Measurements from ENCODE around the gene RIOK3.
A peak's percentile ranks its signal among the peaks of the same experiment; 100 is the strongest.
"Not testable (repeated sequence)": the region's sequence is repeated elsewhere in the genome, so short reads cannot be mapped to it uniquely, and the experiment has no call there.

The RIOK3 gene

DNA sequence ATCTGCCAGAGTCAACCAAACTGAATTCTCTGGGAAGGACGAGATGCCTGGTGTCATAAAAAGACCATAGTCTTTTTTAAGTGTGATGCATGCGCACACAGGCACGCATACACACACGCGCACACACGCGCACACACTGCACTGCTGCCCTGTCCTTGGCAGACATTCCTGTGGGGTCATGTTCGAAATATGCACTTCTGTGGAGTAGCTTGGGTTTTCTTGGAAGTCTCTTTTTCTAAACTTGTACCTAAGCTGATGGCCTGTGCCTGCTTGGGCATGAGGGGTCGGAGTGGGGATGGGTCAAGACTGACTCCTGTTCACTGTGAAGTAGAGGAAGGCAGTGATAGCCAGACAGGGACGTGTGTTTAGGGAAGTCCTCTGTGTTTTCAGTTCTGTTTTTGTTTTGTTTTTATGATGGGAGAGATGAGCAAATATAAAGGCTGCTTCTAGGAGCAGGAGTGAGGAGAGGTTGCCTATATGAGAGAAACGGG is 46.2 kb downstream of the RIOK3 start:
- no peak for ATAC-seq

DNA sequence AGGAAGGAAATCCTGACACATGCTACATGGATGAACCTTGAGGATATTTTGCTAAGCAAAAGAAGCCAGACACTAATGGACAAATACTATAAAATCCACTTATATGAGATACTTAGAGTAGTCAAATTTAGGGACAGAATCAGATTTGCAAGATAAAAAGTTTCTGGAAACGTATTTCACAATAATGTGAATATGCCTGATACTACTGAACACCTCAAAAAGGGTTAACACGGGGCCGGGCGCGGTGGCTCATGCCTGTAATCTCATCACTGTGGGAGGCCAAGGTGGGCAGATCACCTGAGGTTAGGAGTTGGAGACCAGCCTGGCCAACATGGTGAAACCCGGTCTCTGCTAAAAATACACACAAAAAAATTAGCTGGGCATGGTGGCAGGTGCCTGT is 48.5 kb downstream of the RIOK3 start:
- no peak for ATAC-seq

DNA sequence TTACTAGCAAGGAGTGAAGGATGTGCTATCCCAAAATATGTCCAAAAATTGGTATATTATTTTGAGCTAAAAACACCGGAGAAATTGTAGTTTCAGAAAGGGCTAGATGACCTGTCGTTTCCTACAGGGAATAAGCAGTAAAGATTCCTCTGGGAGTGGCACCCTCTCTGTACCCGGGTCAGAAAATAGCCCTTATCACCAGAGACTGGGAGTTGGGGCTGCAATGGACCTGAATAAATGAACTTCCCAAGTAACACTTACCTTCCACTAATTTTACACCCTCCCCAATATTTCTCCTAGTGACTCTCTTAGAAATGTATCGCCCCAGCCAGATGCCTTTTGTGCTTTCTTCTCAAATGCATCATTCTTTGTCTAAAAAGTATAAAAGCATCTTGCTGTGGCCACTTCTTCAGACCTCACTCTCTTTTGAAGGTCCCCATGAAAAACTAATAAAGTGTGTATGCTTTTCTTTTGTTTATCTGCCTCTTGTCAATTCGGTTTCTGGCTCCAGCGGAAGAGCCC is 49.5 kb downstream of the RIOK3 start:
- no peak for ATAC-seq

DNA sequence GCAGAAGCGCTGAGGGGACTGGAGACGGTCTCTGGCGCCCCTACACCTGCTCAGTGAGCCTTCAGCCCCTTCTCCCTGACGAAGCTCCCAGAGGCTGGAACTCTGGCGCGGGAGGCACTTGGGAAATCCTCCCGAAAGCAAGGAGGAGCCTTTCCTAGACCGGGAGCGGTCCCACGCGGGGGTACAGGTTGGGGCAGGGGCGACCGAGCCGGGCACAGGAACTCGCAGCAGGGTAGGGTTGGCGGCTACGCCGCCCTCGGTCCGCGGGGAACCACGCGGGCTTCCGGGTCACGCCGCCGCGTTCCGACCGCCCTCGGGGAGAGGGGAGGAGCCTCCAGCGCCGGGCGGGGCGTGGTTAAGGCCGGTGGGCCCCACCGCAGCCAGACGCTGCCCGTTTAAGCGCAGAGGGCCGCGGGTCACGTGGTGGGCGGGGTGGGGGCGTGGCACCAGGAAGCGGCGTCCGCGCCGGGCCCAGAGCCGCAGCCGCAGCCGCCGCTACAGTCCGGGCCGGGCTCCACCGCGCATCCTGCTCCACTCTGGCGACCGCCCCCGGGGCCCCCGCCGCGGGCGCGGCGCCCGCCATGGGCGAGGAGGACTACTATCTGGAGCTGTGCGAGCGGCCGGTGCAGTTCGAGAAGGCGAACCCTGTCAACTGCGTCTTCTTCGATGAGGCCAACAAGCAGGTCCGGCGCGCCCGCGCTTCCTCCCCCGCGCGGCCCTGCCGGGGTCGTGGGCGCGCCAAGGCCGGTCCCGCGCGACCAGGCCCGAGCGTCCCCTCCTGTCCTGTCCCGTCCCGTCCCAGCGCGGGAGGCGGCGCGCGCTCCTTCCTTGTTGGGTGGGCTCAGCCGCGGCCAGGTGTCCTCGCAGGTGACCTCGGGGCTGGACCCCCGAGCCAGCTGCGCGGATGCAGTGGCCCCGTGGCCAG is 50.2 kb downstream of the RIOK3 start, which contains the start of gene RMC1:
Gene RMC1, plus strand, starts transcription at position 474 of the 925 bp plus-strand sequence. Its CDS starts 108 bp downstream, at position 582.
- ATAC-seq = peak; percentile 90 to 91

DNA sequence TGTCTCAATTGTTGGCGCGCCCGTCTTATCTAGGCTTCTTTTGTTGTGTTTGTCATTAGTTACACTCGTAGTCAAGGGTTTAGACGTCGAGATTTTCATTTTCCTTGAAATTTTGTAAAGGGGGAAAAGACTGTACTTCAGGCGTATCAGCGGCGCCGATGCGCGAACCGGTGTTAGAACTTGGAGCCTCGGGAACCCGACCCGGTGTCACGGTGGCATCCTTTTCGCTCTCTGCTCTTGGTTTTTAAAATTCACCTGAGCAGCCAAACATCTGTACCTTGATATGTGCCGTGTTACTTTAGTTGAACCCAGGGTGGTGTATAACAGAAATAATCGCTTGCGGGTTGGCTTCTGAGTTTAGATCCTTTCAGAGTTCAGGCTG is 50.9 kb downstream of the RIOK3 start:
- no peak for ATAC-seq

DNA sequence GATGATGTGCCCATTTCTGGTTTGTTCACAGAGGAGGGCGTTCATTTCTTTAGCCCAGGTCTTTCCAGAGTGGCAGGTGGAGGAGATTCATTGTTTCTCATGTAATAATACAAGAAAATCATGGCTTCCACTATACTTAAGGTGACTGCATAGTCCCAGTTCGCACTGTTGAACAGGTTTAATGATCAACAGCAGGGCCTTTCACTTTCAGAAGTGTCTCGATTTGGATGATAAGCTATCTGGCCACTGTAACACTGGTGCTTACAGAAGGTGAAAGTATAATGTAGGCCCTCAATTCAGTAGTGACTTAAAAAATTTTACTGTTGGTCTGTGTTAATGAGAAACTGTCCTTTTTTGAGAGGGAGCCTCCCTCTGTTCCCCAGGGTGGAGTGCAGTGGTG is 51.6 kb downstream of the RIOK3 start:
- ATAC-seq = peak; percentile 36 to 52

DNA sequence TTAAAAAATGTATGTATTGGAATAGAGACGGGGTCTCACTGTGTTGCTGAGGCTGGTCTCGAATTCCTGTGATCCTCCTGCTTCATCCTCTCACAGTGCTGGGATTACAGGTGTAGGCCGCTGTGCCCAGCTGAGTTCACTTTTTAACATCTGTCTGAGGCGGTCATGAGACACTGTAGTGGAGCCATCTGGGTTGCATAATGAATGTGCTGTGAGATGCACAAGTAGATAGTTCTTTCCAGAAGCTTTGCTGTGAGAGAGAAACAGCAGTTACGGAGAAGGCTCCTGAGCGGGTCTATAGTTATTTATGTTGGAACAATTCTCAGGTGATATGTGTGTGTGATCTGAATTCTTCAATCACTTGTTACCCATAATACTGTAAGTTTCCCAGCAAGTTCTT is 53.3 kb downstream of the RIOK3 start:
- no peak for ATAC-seq

DNA sequence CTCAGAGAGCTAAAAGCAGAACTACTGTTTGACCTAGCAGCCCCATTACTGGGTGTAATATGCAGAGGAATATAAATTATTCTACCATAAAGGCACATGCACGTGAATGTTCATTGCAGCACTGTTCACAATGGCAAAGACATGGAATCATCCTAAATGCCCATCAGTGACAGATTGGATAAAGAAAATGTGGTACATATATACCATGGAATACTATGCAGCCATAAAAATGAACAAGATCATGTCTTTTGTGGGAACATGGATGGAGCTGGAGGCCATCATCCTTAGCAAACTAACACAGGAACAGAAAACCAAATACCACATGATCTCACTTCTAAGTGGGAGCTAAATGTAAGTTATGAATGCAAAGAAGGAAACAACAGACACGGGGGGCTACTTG is 57.8 kb downstream of the RIOK3 start:
- not testable (repeated sequence) for ATAC-seq

DNA sequence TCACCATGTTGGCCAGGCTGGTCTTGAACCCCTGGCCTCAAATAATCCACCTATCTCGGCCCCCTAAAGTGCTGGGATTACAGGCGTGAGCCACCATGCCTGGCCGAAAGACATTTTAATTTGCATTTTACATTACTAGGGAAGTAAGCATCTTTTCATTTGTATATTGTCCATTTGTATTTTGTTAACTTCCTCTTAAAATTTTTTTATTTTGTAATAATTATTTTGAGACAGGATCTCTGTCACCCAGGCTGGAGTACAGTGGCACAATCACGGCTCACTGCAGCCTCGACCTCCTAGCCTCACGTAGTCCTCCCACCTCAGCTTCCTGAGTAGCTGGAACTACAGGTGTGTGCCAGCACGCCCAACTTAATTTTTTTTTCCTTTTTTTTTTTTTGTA is 59.1 kb downstream of the RIOK3 start:
- not testable (repeated sequence) for ATAC-seq

DNA sequence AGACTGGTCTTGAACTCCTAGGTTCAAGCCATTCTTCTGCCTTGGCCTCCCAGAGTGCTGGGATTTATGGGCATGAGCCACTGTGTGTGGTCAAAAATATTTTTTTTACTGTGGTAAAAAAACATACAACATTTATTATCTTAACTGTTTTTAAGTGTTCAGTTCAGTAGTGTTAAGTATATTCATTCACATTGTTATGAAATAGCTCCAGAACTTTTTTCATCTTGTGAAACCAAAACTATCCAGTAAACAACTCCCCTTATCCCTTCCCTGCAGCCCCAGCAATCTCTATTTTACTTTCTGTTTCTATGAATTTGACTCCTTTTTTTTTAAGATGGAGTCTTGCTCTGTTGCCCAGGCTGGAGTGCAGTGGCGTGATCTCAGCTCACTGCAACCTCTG is 59.6 kb downstream of the RIOK3 start:
- ATAC-seq = no peak

DNA sequence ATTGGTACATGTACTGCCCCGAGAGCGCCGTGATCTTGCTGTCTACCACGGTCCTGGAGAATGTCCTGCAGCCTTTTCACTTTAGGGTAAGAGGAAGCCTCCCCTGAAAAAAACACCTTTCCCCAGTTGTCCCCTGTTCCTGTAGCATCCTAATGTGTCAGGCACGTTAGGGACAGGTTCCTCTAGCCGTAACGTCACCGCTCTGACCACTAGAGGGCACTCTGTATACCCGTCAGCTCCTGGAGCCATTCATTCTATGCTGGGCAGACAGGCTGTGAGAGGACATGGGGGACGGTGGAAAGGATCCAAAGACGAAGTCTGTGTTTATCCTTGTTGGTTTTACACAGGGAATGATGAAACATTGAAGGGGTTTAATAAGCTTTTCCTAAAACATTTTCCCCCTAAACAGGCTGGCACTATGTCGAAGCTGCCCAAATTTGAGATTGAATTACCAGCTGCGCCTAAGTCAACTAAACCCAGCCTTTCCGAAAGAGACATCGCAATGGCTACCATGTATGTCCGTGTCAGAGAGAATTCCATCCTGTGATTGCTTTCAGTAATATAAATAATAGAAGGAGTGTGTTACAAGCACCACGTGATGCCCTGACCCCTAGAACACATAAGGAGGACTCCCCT is 62.9 kb downstream of the RIOK3 start:
- ATAC-seq = peak; percentile 95 to 98

DNA sequence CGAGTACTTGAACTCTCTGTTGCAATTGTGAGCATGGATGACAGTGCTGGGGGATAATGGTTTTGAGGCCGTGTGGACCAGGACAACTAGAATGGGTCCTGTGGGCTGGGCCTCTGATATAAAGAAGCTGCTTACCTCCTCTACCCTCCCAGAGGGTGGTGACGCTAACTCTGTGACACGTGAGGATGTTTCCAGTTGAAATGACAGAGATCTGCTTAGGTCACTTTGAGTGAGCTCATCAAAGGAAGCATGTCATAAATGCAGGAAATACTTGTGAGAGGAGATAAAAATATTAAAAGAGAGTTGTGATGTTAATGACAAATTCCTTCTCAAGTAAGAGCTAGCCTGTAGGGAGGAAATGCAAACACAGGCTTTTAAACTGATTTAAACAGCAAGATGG is 66.6 kb downstream of the RIOK3 start:
- no peak for ATAC-seq

DNA sequence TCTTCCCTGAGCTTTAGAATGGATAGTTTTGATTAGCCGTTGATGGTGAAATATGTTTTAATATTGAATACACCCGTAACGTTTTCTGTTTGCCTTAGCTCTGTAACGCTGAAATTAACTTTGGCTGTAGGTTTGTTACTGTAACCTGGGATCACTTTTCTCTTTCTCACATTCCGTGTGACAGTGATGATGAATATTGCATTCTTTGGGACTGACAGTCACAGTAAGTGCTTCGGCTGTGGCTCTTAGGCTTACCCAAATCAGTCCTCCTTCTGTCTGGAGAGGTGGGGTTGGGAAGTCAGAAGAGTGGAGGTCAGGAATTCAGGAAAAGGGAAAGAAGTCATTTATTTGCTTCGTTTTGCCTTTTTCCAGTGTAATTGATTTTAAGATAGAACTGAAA is 68.2 kb downstream of the RIOK3 start:
- no peak for ATAC-seq

DNA sequence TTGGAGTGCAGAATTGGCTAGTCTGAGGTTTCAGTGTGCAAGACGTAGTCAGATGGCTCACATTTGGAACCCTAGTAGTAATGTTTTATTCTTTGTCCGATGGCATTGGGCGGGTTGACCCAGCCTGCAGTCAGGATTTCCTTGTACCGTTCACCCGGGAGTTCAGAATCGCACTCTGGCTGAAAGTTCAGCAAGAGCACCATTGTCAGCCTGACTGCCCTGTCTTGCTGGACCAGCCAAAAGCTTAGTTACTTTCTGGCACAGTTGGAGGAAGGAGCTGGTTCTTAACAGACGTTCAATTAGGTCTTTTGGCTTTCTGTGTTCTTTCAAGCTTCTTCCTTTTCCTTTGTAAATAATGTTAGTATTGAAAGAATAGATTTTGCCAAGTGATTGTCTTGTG is 68.8 kb downstream of the RIOK3 start:
- no peak for ATAC-seq

DNA sequence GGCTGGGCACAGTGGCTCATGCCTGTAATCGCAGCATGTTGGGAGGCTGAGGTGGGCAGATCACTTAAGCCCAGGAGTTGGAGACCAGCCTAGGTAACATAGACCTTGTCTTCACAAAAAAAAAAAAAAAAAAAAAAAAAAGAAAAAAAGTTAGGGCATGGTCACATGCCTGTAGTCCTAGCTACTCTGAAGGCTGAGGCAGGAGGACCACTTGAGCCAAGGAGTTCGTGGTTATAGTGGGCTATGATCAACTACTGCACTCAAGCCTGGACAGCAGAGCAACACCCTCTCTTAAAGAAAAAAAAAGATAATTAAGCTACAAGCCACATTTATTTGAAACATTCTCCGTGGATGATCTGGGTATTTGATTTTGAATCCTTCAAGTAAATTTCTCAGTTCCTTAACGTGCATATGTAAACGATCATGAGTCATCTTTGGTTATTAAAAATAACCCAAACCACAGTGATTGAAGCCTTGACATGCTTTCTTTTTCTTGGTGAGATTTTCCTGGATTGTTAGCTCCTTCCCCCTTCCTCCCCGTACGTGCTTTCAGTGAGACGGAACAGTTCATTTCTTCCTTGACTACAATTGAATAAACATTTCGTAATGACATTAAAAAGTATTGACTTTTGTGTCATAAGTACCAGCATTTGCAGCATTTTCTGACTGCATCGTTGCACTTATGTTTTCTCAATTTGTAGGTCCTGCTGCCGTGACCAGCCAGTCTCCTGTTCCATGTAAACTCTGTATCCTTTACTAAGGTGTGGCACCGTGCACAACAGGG is 70.5 kb downstream of the RIOK3 start:
- peak; percentile 41 to 43 for ATAC-seq

DNA sequence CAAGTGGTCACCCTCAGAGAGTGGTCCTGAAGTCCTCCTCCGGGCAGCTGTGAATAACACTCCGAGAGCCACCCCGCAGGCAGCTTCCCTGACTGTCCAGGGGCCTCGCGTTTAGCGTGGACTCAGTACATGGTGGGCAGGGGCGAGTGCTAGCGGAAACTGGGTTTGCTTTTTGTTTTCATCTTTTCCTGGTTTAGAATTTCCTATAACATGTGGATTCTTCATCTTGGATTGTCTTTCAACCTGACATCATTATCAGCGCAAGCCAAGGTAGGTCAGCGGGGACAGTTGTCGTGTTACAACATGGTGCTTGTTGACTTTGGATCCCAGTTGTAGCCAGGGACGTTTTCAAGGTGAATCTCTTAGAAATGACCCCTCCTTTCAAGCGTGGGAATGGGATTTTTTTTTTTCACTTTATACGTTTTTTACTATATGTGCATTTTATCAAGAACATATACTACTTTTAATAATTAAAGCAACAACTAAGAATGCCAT is 71.2 kb downstream of the RIOK3 start:
- ATAC-seq = no peak

DNA sequence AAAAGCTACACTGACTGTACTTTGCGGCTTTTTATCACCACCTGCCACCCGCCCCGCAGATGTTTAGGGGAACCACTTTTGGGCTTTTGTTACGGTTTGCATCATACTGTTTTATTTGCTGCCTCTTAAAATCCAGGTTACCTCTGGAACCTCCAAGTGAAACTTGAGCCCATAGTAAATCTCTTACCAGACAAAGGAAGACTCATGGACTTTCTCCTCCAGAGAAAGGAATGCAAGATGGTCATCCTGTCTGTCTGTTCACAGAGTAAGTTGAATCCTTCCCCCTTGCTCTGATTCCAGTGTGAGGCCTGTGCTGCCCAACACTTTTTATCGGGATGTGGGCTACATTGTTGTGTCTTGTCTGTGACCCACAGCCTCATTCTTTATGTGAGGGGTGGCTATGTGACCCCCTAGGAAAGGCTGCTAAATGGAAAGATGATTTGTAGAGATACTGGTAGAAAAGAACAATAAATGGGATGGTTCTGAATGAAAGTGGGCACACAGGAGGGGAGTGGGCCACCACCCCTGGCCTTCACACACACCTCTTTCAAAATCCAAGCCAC is 73.5 kb downstream of the RIOK3 start:
- ATAC-seq = no peak

DNA sequence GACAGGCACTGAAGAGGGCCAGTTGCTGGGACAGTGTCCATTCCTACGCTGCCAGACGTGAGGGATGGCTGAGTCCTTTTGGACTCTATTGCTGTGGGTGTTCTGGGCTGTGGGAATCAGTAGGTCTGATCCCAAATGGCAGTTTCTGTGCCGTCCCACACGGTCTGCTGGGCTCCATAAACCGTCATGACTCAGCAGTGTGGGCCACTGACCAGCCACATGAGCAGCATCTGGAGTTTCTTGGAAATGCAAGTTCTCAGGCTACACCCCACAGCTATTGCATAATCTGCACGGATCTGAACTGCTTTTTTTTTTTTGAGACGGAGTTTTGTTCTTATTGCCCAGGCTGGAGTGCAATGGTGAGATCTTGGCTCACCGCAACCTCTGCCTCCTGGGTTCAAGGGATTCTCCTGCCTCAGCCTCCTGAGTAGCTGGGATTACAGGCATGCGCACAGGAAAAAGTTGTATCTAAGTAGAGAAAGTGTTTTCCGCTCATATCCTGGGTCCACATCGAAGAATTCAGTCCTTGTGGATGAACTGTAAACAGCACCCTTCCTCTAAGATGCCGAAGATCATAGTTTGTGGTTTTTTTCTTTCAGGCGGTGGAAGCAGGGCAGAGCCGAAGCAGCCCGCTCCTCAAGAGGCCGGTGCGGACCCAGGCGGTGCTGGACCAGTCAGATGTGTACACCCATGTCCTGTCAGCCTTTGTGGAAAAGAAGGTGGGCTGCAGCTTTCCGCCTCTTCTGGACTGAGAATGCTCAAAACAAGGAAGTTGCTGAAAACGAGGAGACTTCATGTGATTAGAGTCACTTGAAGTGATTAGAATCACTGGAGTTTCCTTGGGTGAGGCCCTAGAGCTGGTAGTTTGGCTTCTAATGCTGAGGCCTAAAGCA is 75.7 kb downstream of the RIOK3 start:
- no peak for ATAC-seq

DNA sequence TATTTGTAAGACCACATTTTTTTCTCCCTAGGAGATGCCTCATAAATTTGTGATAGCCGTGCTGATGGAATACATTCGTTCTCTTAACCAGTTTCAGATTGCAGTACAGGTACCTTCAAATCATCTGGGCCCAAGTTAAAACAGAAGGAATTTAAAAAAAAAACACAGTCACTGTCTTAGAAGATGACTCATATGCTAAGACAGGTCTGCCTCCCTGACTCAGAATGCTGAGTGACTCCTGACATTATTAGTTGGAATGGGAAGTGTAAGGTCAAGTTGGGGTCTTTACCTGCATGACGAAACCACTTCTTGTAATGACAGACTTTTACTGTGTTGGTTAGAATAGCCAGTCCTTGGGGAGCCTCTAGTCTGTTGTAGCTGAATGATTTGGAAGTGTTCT is 76.5 kb downstream of the RIOK3 start:
- ATAC-seq = peak; percentile 87 to 97

DNA sequence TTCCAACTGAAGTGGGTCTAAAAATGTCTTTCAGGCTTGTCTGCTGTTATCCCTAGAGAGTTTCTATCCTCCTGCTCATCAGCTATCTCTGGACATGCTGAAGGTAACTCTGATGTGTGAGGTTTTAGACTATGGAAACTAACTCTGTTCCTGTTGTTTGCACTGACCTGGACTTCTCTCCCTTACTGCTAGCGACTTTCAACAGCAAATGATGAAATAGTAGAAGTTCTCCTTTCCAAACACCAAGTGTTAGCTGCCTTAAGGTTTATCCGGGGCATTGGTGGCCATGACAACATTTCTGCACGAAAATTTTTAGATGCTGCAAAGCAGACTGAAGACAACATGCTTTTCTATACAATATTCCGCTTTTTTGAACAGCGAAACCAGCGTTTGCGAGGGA is 77.1 kb downstream of the RIOK3 start:
- ATAC-seq = no peak

DNA sequence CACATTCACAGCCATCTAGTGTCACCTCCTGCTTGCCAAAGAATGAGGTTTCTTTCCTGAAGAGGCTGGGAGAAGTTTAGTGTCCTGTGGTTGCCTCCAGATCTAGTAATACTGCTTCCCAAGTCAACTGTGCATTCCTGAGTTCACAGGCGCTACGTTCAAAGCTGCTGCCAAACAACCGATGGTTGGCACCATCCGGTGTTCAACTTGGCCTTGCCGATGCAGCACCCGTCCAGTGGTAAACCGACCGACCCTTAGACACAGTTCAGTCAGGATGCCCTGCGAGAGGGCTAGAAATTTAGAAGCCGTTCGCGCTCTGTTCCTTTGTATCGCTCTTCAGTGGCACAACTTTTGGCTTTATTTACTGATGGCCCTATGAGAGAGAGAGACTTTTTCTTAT is 78.8 kb downstream of the RIOK3 start:
- no peak for ATAC-seq

Measured in activated CD4-positive, CD25-positive, alpha-beta regulatory T cell treated with anti-CD3 and anti-CD28 coated beads, Interleukin-2, amount 50 U/mL, for 24 hours (primary cell).